Measurements from ENCODE around the gene PEX6. TPM values are rescaled to one million over a fixed set of nuclear protein-coding genes. Genes with fewer than 3 reads are reported as not detected.

Gene PEX6
- total and polyA plus RNA-seq, 2 of the 13 experiments (the other 11 are each of a cell fraction or from before 2014, with no cell fraction given): 5.1 to 6.7 TPM

GRCh38 chr6:42960243-42961019 lies 18.6 kb downstream of the PEX6 start, which contains the start of gene GNMT (continued):
- TF ChIP-seq ATF2 (CRISPR knock-in tag; IDR thresholded peaks at IDR 0.05) (peak; percentile 29; the same call in 1 of the 2 replicates), ZFP62 (CRISPR knock-in tag; IDR thresholded peaks at IDR 0.05) (no peak), ZZZ3 (CRISPR knock-in tag; IDR thresholded peaks at IDR 0.05; ENCODE audit: borderline replicate concordance) (no peak), ZNF275 (CRISPR knock-in tag; IDR thresholded peaks at IDR 0.05; ENCODE audit: borderline replicate concordance) (0 out of 2 replicates have a peak, but pooled peaks have one; percentile 61), ZKSCAN1 (IDR thresholded peaks at IDR 0.05; ENCODE audit: low read length) (no peak), ZNF792 (CRISPR knock-in tag; IDR thresholded peaks at IDR 0.05) (peak; percentile 23), ZNF350 (CRISPR knock-in tag; IDR thresholded peaks at IDR 0.05; ENCODE audit: borderline replicate concordance, low read depth) (peak; percentile 88), SNAPC4 (CRISPR knock-in tag; IDR thresholded peaks at IDR 0.05) (peak; percentile 73; the same call in 1 of the 2 replicates), EED (CRISPR knock-in tag; IDR thresholded peaks at IDR 0.05) (0 out of 2 replicates have a peak, but pooled peaks have one; percentile 58), GATAD2A (CRISPR knock-in tag; IDR thresholded peaks at IDR 0.05) (peak; percentile 62; the same call in 1 of the 2 replicates), DZIP1 (CRISPR knock-in tag; IDR thresholded peaks at IDR 0.05) (peak; percentile 78; the same call in 1 of the 2 replicates), REL (CRISPR knock-in tag; conservative IDR thresholded peaks at IDR 0.05) (0 out of 2 replicates have a peak, but pooled peaks have one; percentile 60), ZNF670 (CRISPR knock-in tag; IDR thresholded peaks at IDR 0.05; ENCODE audit: borderline replicate concordance) (no peak), PAF1 (CRISPR knock-in tag; IDR thresholded peaks at IDR 0.05) (no peak), EZH2 (conservative IDR thresholded peaks at IDR 0.05; ENCODE audit: low read depth, low read length) (no peak), FOXK1 (CRISPR knock-in tag; IDR thresholded peaks at IDR 0.05; ENCODE audit: borderline replicate concordance, low read depth) (no peak), MTA3 (CRISPR knock-in tag; IDR thresholded peaks at IDR 0.05) (no peak)
- TF ChIP-seq, protein P1, sequence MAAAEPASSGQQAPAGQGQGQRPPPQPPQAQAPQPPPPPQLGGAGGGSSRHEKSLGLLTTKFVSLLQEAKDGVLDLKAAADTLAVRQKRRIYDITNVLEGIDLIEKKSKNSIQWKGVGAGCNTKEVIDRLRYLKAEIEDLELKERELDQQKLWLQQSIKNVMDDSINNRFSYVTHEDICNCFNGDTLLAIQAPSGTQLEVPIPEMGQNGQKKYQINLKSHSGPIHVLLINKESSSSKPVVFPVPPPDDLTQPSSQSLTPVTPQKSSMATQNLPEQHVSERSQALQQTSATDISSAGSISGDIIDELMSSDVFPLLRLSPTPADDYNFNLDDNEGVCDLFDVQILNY (CRISPR knock-in tag; conservative IDR thresholded peaks at IDR 0.05): peak; percentile 79

Data from HepG2 (cell line).